Measurements from ENCODE around the gene SYCN.

DNA sequence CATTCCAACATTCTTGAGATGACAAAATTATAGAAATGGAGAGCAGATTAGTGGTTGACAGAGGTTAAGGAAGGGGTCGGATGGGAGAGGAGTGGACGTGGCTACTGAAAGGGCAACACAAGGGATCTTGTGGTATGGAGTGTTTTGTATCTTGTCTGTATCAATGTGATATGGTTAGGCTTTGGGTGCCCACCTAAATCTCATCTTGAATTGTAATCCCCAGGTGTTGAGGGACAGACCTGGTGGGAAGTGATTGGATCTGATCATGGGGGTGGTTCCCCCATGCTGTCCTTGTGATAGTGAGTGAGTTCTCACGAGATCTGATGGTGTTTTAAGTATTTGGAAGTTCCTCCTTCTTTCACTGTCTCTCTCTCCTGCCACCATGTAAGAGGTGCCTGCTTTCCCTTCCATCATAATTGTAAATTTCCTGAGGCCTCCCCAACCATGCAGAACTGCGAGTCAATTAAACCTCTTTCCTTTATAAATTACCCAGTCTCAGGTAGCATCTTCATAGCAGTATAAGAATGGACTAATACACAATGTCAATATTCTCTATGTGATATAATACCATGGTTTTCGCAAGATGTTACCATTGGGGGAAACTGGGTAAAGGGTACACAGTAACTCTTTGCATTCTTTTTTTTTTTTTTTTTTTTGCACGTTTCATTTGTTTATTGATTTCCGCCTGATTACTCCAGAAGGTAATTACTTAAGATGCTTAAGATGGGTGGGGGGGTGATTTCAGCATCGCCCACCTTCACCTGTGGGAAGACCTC, 49.5 kb upstream of the SYCN start:
- TF ChIP-seq, protein P1, sequence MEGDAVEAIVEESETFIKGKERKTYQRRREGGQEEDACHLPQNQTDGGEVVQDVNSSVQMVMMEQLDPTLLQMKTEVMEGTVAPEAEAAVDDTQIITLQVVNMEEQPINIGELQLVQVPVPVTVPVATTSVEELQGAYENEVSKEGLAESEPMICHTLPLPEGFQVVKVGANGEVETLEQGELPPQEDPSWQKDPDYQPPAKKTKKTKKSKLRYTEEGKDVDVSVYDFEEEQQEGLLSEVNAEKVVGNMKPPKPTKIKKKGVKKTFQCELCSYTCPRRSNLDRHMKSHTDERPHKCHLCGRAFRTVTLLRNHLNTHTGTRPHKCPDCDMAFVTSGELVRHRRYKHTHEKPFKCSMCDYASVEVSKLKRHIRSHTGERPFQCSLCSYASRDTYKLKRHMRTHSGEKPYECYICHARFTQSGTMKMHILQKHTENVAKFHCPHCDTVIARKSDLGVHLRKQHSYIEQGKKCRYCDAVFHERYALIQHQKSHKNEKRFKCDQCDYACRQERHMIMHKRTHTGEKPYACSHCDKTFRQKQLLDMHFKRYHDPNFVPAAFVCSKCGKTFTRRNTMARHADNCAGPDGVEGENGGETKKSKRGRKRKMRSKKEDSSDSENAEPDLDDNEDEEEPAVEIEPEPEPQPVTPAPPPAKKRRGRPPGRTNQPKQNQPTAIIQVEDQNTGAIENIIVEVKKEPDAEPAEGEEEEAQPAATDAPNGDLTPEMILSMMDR (IDR thresholded peaks at IDR 0.05), result no peak
- TF ChIP-seq POLR2A (IDR thresholded peaks at IDR 0.05), result no peak

Data from suprapubic skin (tissue), 3 donors.